ENCODE data around the gene KCNE3. TPM values are rescaled to one million over a fixed set of nuclear protein-coding genes. Genes with fewer than 3 reads are reported as not detected.

The KCNE3 gene
- total RNA-seq (19.2 TPM), polyA plus RNA-seq (ENCODE audit: insufficient read depth, low read depth, low replicate concordance) (15.9 TPM)
- long read RNA-seq, donor 1, partial matches to known transcripts = 9 of 12 reads
- long read RNA-seq, donor 1, other reads (novel, unspliced or antisense) = 0 of 12 reads
- long read RNA-seq, donor 2, partial matches to known transcripts = 0 of 4 reads
- long read RNA-seq, donor 2, other reads (novel, unspliced or antisense) = 0 of 4 reads
- long read RNA-seq, donor 3, partial matches to known transcripts = 0 of 4 reads
- long read RNA-seq, donor 3, other reads (novel, unspliced or antisense) = 0 of 4 reads
- long read RNA-seq, donor 4, partial matches to known transcripts = 0 of 2 reads
- long read RNA-seq, donor 4, other reads (novel, unspliced or antisense) = 0 of 2 reads
- long read RNA-seq, donor 5 = 0 reads
- long read RNA-seq, donor 6, partial matches to known transcripts = 0 of 4 reads
- long read RNA-seq, donor 6, other reads (novel, unspliced or antisense) = 0 of 4 reads
- long read RNA-seq, donor 7, partial matches to known transcripts = 0 of 9 reads
- long read RNA-seq, donor 7, other reads (novel, unspliced or antisense) = 3 of 9 reads
- long read RNA-seq, donor 8, transcript KCNE3-201 (3 exons, 3,143 nt) = major isoform, 5 of 5 reads
- long read RNA-seq, donor 8, partial matches to known transcripts = 0 of 5 reads
- long read RNA-seq, donor 8, other reads (novel, unspliced or antisense) = 0 of 5 reads
- long read RNA-seq, donor 9, partial matches to known transcripts = 0 of 2 reads
- long read RNA-seq, donor 9, other reads (novel, unspliced or antisense) = 0 of 2 reads
- long read RNA-seq, donor 10, partial matches to known transcripts = 0 of 3 reads
- long read RNA-seq, donor 10, other reads (novel, unspliced or antisense) = 0 of 3 reads

DNA sequence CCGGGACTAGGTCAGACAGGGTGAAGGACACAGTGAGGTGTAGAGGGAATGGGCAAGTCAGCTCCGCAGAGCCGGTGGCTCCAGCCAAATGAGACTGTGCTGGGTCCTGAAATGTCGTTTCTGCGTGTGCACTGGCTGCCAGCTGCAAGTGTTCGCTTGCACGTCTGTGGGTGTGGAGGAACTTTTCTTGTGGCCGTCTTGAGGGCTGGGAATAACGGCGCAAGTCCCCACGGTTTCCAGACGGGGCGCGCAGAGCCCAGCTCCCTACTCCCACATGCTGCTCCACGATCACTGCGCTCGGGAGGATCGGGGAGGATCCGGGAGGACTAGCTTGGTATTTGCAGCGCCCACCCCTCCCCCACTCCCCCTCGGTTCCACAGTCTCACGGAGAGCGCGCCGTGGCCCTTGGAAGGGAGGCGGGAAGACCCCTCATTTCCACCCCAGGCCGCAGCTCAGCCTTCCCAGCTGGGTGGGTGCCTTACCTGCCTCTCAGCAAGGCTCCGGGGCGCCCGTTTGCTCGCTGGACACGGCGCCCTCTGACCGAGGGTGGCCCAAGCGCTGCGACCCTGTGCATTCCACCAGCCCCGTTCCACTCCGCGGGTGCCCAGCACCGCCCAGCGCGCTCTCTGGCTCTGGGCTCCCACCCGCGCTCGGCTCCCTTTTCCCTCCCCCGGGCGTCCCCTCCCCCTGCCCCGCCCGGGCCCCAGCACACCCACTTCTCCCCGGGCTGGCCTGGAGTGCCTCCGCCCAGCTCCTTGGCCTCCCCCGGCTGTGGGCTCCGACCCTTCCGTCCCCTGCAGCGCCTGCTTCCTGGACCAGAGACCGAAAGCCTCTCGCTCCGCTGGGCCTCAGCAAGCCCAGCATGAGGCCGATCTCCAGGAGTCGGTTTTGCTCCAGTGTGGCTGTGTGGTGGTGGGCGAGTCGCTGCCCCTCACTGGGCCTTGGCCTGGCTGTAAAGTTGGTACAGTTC is at the start of gene KCNE3:
Gene KCNE3 (minus strand): TSS at position 634 of the 970 bp plus-strand sequence. CDS start 9,986 bp downstream, outside the sequence.
- H3K4me1 ChIP-seq (ENCODE audit: control insufficient read depth in 2 of 3, insufficient read depth in 2 of 3, low read depth in 1 of 3, low read length in 3 of 3) = peaks cover 0 to 21% (median 12%) of the 10 kb centered on the region in 3 donors
- intact Hi-C loops (cut with DNase I) = no loop called here

GRCh38 chr11:74507582-74507981 is 40.2 kb upstream of the KCNE3 start:
- no peak for DNase-seq
- peaks cover 0 to 3% (median 0%) of the 10 kb centered on the region in 3 donors for H3K9me3 ChIP-seq (ENCODE audit: control insufficient read depth in 2 of 3, insufficient read depth in 1 of 3, low read length in 3 of 3)

More for the DNA sequence above, at the start of gene KCNE3:
- peak within 1 kb of the TSS; percentile 64 to 71 for H3K27ac ChIP-seq (ENCODE audit: low read depth in 2 of 2, low read length in 2 of 2)
- no peak for FAIRE-seq
- DNase-seq = peak; percentile 63 to 86 (median 81)
- H3K27me3 ChIP-seq (ENCODE audit: control insufficient read depth, insufficient read depth, low read length) = no peaks in the 10 kb centered on the region
- peak within 1 kb of the TSS in 2 of 3 donors; percentile 24 to 77 for H3K9ac ChIP-seq (ENCODE audit: low read length in 3 of 3)
- no peaks in the 10 kb centered on the region for H3K9me3 ChIP-seq (ENCODE audit: control insufficient read depth in 2 of 3, insufficient read depth in 1 of 3, low read length in 3 of 3)
- H3K4me3 ChIP-seq (ENCODE audit: low read length in 3 of 3) = peak within 1 kb of the TSS; percentile 60 to 83 (median 72)
- H3K36me3 ChIP-seq (ENCODE audit: control insufficient read depth in 2 of 3, insufficient read depth in 3 of 3, low read length in 3 of 3) = no peaks in the 10 kb centered on the region
- TF ChIP-seq CTCF (IDR thresholded peaks at IDR 0.05; ENCODE audit: borderline replicate concordance, extremely low read depth, insufficient read depth) = no peak

More at GRCh38 chr11:74507582-74507981, 40.2 kb upstream of the KCNE3 start:
- no peak for FAIRE-seq
- no peak overlapping the region for H3K9ac ChIP-seq (ENCODE audit: low read length in 3 of 3)
- no peaks in the 10 kb centered on the region for H3K27me3 ChIP-seq (ENCODE audit: control insufficient read depth, insufficient read depth, low read length)
- H3K4me1 ChIP-seq (ENCODE audit: control insufficient read depth in 2 of 3, insufficient read depth in 2 of 3, low read depth in 1 of 3, low read length in 3 of 3) = no peaks in the 10 kb centered on the region
- no peaks in the 10 kb centered on the region for H3K36me3 ChIP-seq (ENCODE audit: control insufficient read depth in 2 of 3, insufficient read depth in 3 of 3, low read length in 3 of 3)
- intact Hi-C loops (cut with DNase I) = no loop called here
- no peak for TF ChIP-seq CTCF (IDR thresholded peaks at IDR 0.05; ENCODE audit: borderline replicate concordance, extremely low read depth, insufficient read depth)
- no peak overlapping the region for H3K4me3 ChIP-seq (ENCODE audit: low read length in 3 of 3)
- H3K27ac ChIP-seq (ENCODE audit: low read depth in 2 of 2, low read length in 2 of 2) = no peak overlapping the region
